AG04450 (cell line): ENCODE data around the gene TCP1. TPM values are rescaled to one million over a fixed set of nuclear protein-coding genes. Genes with fewer than 3 reads are reported as not detected.

Experiments used
- CTCF ChIA-PET: fragments of 300-600, 350-600 bp; formaldehyde crosslinking; extraction: SDS; loops from one replicate; lab custom pipeline; 2022; ENCODE audit warnings: antibody characterized with exemption, inconsistent platforms; lab: Charles Lee
- POLR2A ChIA-PET: fragments of 350-600 bp; formaldehyde crosslinking; extraction: SDS; loops from one replicate; lab custom pipeline; 2021; ENCODE audit warnings: antibody characterized with exemption, inconsistent platforms; lab: Yijun Ruan, JAX
- DNase-seq: peaks from one replicate; pipeline ENCODE4 v3.0.0-alpha.2; 2011; ENCODE audit warnings: low read depth, low spot score
- H3K27ac ChIP-seq: one replicate; pipeline ENCODE4 v1.5.1; 2012; ENCODE audit warnings: low read depth, low read length, control low read depth
- H3K27me3 ChIP-seq: one replicate; pipeline ENCODE4 v1.6.0; 2012; ENCODE audit warnings: low read length; ENCODE audit not compliant: control insufficient read depth, insufficient read depth
- H3K4me3 ChIP-seq: 2 replicates; pipeline ENCODE4 v1.5.1; 2011; ENCODE audit warnings: mild to moderate bottlenecking, low read depth, low read length, control low read depth
- H3K9me3 ChIP-seq: 2 replicates; pipeline ENCODE4 v1.5.1; 2012; ENCODE audit warnings: low read length; ENCODE audit not compliant: control insufficient read depth, insufficient read depth
- CTCF ChIP-seq: IDR thresholded peaks from 2 replicates; pipeline ENCODE4 v1.5.1; 2011; ENCODE audit warnings: low read depth, low read length, control low read depth, inconsistent platforms
- polyA plus RNA-seq: library from polyadenylated mRNA; depleted of rRNA; stranded (reverse); fragments of >200 nt; gene quantifications from 2 replicates; pipeline ENCODE4 v1.2.3, GENCODE V29; 2011

TCP1 gene
- polyA plus RNA-seq, 1 experiment = 182 TPM

GRCh38 chr6:159833997-159834603 lies 44.7 kb upstream of the TCP1 start:
- Histone ChIP-seq H3K27me3 (no peaks in the 10 kb centered on the region), H3K27ac (no peak overlapping the region), H3K9me3 (peaks cover 8% of the 10 kb centered on the region; the same call in 1 of the 2 replicates), H3K4me3 (no peak overlapping the region)
- ChIA-PET POLR2A (no interaction called here), CTCF (interaction anchor here (0.5 to 1.1 kb wide), 5 partner anchors 18 to 621 kb away, joined by 3 to 5 read pairs (median 3); no protein-coding TSS in a partner anchor)
- no peak for DNase-seq
- no peak for TF ChIP-seq CTCF

GRCh38 chr6:159833556-159833955 lies 44.2 kb upstream of the TCP1 start:
- no peaks in the 10 kb centered on the region for H3K27me3 ChIP-seq
- CTCF ChIA-PET = interaction anchor here (0.5 to 1.1 kb wide), 5 partner anchors 18 to 622 kb away, joined by 3 to 5 read pairs (median 3); no protein-coding TSS in a partner anchor
- POLR2A ChIA-PET = no interaction called here
- peaks cover 8% of the 10 kb centered on the region; the same call in 1 of the 2 replicates for H3K9me3 ChIP-seq
- H3K4me3 ChIP-seq = no peak overlapping the region
- H3K27ac ChIP-seq = no peak overlapping the region
- DNase-seq = no peak
- TF ChIP-seq CTCF = peak; percentile 16; the same call in 1 of the 2 replicates

- no peak for DNase-seq
- H3K27ac ChIP-seq = no peak overlapping the region
- H3K4me3 ChIP-seq = no peak overlapping the region
- CTCF ChIA-PET = no interaction called here
- no peak for TF ChIP-seq CTCF
- no peaks in the 10 kb centered on the region for H3K27me3 ChIP-seq
- H3K9me3 ChIP-seq = peaks cover 8% of the 10 kb centered on the region; the same call in 1 of the 2 replicates
- POLR2A ChIA-PET = no interaction called here
These were observed 43.5 kb upstream of the TCP1 start for GRCh38 chr6:159832946-159833345.

GRCh38 chr6:159831373-159831679 lies 41.9 kb upstream of the TCP1 start:
- CTCF ChIA-PET = no interaction called here
- Histone ChIP-seq H3K27me3 (no peaks in the 10 kb centered on the region), H3K4me3 (no peak overlapping the region), H3K27ac (no peak overlapping the region), H3K9me3 (no peaks in the 10 kb centered on the region; the same call in 1 of the 2 replicates)
- DNase-seq = no peak
- POLR2A ChIA-PET = no interaction called here
- no peak for TF ChIP-seq CTCF

GRCh38 chr6:159830501-159831372 lies 41.3 kb upstream of the TCP1 start:
- ChIA-PET POLR2A (no interaction called here), CTCF (no interaction called here)
- H3K27me3 ChIP-seq = no peaks in the 10 kb centered on the region

More at GRCh38 chr6:159830501-159831372, 41.3 kb upstream of the TCP1 start:
- DNase-seq = no peak
- peaks cover 5% of the 10 kb centered on the region; the same call in 1 of the 2 replicates for H3K9me3 ChIP-seq
- H3K27ac ChIP-seq = no peak overlapping the region
- no peak overlapping the region for H3K4me3 ChIP-seq
- TF ChIP-seq CTCF = no peak
